ENCODE measurements around the gene WDR70. TPM values are rescaled to one million over a fixed set of nuclear protein-coding genes. Genes with fewer than 3 reads are reported as not detected.
A peak's percentile ranks its signal among the peaks of the same experiment; 100 is the strongest.

The WDR70 gene
- total RNA-seq, 1 donor from 2014 or later = 23.6 TPM

DNA sequence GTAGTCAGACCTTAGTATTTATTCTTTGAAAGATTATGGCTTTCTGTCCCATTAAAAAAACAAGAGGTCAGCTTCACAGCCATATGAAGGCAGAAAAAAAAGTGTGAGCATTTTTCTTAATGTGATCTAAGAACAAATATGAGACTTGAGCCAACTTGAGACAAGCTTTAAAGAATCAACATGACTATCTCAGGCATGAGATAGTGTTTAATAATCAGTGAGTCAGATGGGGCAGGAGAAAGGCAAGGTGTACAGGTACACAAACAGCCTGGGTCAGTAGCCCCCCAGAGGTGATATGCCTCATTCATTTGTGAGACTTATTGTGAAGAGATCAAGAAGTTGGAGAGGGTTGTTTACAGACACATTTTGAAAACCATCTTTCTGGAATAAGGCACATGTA, 377.1 kb downstream of the WDR70 start:
- Mint-ChIP-seq H3K27ac (ENCODE audit: unreplicated experiment) (no peak overlapping the region), H3K36me3 (ENCODE audit: low read depth) (peaks cover 14% of the 10 kb centered on the region), H3K4me3 (ENCODE audit: unreplicated experiment) (no peak overlapping the region), H3K27me3 (ENCODE audit: low read depth) (no peaks in the 10 kb centered on the region), H3K4me1 (ENCODE audit: low read depth) (peaks cover 4% of the 10 kb centered on the region), H3K9me3 (ENCODE audit: low read depth) (peaks cover 8% of the 10 kb centered on the region)
- TF ChIP-seq, protein P1, sequence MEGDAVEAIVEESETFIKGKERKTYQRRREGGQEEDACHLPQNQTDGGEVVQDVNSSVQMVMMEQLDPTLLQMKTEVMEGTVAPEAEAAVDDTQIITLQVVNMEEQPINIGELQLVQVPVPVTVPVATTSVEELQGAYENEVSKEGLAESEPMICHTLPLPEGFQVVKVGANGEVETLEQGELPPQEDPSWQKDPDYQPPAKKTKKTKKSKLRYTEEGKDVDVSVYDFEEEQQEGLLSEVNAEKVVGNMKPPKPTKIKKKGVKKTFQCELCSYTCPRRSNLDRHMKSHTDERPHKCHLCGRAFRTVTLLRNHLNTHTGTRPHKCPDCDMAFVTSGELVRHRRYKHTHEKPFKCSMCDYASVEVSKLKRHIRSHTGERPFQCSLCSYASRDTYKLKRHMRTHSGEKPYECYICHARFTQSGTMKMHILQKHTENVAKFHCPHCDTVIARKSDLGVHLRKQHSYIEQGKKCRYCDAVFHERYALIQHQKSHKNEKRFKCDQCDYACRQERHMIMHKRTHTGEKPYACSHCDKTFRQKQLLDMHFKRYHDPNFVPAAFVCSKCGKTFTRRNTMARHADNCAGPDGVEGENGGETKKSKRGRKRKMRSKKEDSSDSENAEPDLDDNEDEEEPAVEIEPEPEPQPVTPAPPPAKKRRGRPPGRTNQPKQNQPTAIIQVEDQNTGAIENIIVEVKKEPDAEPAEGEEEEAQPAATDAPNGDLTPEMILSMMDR (IDR thresholded peaks at IDR 0.05) = no peak
- no peak for DNase-seq (ENCODE audit: low spot score)

DNA sequence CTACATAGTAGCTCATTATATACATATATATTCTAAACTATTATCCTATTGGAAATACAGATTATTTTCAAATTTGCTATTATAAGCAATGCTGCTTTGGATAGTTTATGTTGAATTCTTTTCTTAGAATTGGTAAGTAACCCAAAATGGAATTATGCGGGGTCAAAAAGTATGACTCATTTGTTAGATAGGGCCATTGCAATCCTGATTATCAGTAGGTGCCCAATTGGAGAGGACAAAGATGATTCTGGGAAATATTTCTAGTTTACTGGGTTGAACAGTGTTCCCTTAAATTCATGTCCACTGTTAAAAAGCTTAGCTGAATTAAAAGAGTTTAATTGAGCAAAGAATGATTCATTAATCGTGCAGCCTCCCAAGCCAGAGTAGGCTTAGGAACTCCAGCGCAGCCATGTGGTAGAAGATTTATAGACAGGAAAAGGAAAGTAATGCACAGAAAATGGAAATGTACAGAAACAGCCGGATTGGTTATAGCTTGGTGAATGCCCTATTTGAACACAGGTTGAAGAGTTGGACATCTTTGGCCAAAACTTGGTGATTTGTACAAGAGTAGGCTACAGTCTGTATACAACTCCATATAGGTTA, 379.0 kb downstream of the WDR70 start:
- Mint-ChIP-seq H3K4me1 (ENCODE audit: low read depth) (no peaks in the 10 kb centered on the region), H3K4me3 (ENCODE audit: unreplicated experiment) (no peak overlapping the region), H3K36me3 (ENCODE audit: low read depth) (peaks cover 14% of the 10 kb centered on the region), H3K27ac (ENCODE audit: unreplicated experiment) (no peak overlapping the region), H3K9me3 (ENCODE audit: low read depth) (peaks cover 8% of the 10 kb centered on the region), H3K27me3 (ENCODE audit: low read depth) (no peaks in the 10 kb centered on the region)
- TF ChIP-seq, protein P1 (IDR thresholded peaks at IDR 0.05) = peak; percentile 43
- DNase-seq (ENCODE audit: low spot score) = no peak

DNA sequence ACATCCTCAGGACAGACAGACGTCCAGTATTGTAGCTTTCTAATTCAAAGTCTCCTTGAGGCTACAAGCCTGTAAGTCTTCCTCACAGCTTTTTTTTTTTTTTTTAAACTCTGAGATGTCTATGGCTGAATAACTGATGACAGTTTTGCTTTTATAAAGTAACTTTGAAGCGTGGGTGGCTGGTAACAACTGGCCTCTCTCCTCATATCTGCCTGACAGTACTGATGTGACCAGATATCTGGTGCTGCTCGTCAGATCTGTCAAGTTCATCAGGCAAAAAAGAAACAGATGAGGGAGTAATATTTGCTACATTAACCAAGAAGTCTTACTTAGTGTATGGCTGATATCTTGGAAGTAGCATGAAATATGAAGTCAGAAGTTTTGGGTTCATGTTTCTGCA, 388.1 kb downstream of the WDR70 start:
- H3K9me3 Mint-ChIP-seq (ENCODE audit: low read depth) = no peaks in the 10 kb centered on the region
- no peak for DNase-seq (ENCODE audit: low spot score)
- no peaks in the 10 kb centered on the region for H3K27me3 Mint-ChIP-seq (ENCODE audit: low read depth)
- no peaks in the 10 kb centered on the region for H3K36me3 Mint-ChIP-seq (ENCODE audit: low read depth)
- no peak overlapping the region for H3K4me3 Mint-ChIP-seq (ENCODE audit: unreplicated experiment)
- no peak overlapping the region for H3K27ac Mint-ChIP-seq (ENCODE audit: unreplicated experiment)
- TF ChIP-seq, protein P1 (IDR thresholded peaks at IDR 0.05) = no peak
- H3K4me1 Mint-ChIP-seq (ENCODE audit: low read depth) = peaks cover 29% of the 10 kb centered on the region

DNA sequence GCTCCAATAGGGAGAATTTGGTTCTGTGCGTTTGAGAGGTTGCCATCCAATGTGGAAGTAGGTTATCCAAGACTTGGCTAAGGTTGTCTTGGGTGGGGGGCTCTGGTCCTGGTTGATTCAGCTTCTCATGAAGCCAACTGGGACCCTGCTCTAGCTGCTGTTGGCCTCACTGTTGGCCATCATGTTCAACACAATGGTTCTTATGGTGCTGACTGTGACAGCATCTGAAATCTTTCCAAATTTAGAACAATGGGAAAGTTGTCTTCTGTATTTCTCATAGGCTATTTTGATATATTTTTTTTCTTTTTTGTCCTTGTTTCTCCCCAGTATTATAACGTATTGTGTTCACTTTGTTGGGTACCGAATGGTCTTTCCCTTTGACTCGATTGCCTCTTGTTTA, 388.8 kb downstream of the WDR70 start:
- Mint-ChIP-seq H3K9me3 (ENCODE audit: low read depth) (no peaks in the 10 kb centered on the region), H3K27ac (ENCODE audit: unreplicated experiment) (no peak overlapping the region), H3K27me3 (ENCODE audit: low read depth) (no peaks in the 10 kb centered on the region), H3K4me3 (ENCODE audit: unreplicated experiment) (no peak overlapping the region), H3K4me1 (ENCODE audit: low read depth) (peaks cover 36% of the 10 kb centered on the region), H3K36me3 (ENCODE audit: low read depth) (no peaks in the 10 kb centered on the region)
- no peak for DNase-seq (ENCODE audit: low spot score)
- TF ChIP-seq, protein P1 (IDR thresholded peaks at IDR 0.05) = no peak

DNA sequence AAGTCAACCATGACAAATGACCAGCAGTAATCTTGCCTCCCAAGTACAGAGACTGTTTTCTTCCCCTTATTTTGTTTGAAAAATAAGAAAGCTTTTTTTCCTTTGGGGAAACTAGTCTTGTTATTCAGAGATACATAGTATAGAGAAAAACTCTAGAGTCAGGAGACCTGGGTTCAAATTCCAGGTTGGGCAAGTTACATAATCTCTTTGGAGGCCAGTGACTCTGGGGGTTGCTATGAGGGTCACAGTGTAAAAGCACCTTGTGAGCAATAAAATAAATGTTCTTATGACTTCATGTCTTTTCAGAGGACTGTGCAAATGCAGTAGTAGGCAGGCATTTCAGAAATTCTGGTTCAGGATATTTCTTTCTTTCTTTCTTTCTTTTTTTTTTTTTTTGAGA, 389.3 kb downstream of the WDR70 start:
- TF ChIP-seq, protein P1 (IDR thresholded peaks at IDR 0.05) = no peak
- no peak overlapping the region for H3K27ac Mint-ChIP-seq (ENCODE audit: unreplicated experiment)
- H3K4me3 Mint-ChIP-seq (ENCODE audit: unreplicated experiment) = no peak overlapping the region
- H3K27me3 Mint-ChIP-seq (ENCODE audit: low read depth) = no peaks in the 10 kb centered on the region
- no peaks in the 10 kb centered on the region for H3K36me3 Mint-ChIP-seq (ENCODE audit: low read depth)
- no peaks in the 10 kb centered on the region for H3K9me3 Mint-ChIP-seq (ENCODE audit: low read depth)
- H3K4me1 Mint-ChIP-seq (ENCODE audit: low read depth) = peaks cover 38% of the 10 kb centered on the region
- no peak for DNase-seq (ENCODE audit: low spot score)
